ENCODE data around the gene PGAM4.

Gene PGAM4

DNA sequence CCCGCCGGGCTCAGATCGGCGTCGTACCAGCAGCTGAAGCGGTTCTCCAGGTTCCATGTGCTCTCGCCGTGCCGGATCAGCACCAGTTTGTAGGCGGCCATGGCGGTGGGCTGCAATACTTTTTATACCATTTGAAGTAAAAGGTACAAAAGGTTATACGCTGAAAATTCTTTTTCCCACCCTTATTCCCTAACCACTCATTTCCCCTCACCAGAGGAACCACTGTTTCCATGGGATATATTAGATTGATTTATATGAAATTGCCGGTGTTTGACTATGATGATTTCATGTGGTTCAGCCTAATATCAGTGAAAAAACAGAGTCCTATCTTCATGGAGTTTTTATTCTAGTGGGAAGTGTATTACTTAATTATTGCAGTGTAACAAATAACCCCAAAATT lies at the start of gene PGAM4:
Gene PGAM4, minus strand, starts transcription at position 101 of the 400 bp plus-strand sequence. Its CDS starts 0 bp downstream, at position 101.
- Histone ChIP-seq H3K27me3 (ENCODE audit: low read depth) (no peaks in the 10 kb centered on the region), H3K4me1 (peaks cover 11% of the 10 kb centered on the region), H3K9me3 (no peaks in the 10 kb centered on the region), H3K36me3 (replicated peaks) (no peaks in the 10 kb centered on the region), H3K4me3 (no peak within 1 kb of the TSS)
- in situ Hi-C loops (cut with MboI; ENCODE audit: low sequenced_read_pairs): no loop called here
- DNase-seq (ENCODE audit: low spot score in 2 of 2): no peak

DNA sequence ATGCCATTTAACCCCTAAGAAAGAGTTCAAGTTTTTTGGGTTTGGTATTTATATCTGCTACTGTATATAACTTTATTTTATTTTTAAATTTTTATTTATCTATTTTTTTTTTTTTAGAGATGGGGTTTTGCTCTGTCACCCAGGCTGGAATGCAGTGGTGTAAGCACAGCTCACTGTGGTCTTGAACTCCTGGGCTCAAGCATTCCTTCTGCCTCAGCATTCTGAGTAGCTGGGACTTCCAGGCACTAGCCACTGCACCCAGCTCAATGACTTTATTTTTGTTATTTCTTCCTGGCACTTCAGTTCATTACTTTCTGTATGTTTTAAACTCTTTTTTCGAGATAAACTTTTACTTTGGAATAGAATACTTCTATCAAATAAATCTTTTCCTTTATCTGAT lies 42.4 kb upstream of the PGAM4 start:
- no peak for DNase-seq (ENCODE audit: low spot score in 2 of 2)
- H3K27me3 ChIP-seq (ENCODE audit: low read depth): no peaks in the 10 kb centered on the region
- H3K4me1 ChIP-seq: no peaks in the 10 kb centered on the region
- H3K9me3 ChIP-seq: no peaks in the 10 kb centered on the region
- in situ Hi-C loops (cut with MboI; ENCODE audit: low sequenced_read_pairs): no loop called here
- H3K36me3 ChIP-seq (replicated peaks): no peaks in the 10 kb centered on the region
- H3K4me3 ChIP-seq: no peak overlapping the region

GRCh38 chrX:77979870-77980269 lies 10.4 kb upstream of the PGAM4 start:
- no peaks in the 10 kb centered on the region for H3K36me3 ChIP-seq (replicated peaks)
- no peak overlapping the region for H3K4me3 ChIP-seq
- no peaks in the 10 kb centered on the region for H3K27me3 ChIP-seq (ENCODE audit: low read depth)
- in situ Hi-C loops (cut with MboI; ENCODE audit: low sequenced_read_pairs): no loop called here
- no peaks in the 10 kb centered on the region for H3K9me3 ChIP-seq
- no peaks in the 10 kb centered on the region for H3K4me1 ChIP-seq
- no peak for DNase-seq (ENCODE audit: low spot score in 2 of 2)

- no peaks in the 10 kb centered on the region for H3K27me3 ChIP-seq (ENCODE audit: low read depth)
- no peaks in the 10 kb centered on the region for H3K4me1 ChIP-seq
- H3K9me3 ChIP-seq: no peaks in the 10 kb centered on the region
- no peak overlapping the region for H3K4me3 ChIP-seq
- H3K36me3 ChIP-seq (replicated peaks): no peaks in the 10 kb centered on the region
- no peak for DNase-seq (ENCODE audit: low spot score in 2 of 2)
- in situ Hi-C loops (cut with MboI; ENCODE audit: low sequenced_read_pairs): no loop called here
Observed at GRCh38 chrX:77977518-77977917, 8.1 kb upstream of the PGAM4 start.

GRCh38 chrX:77977095-77977494 lies 7.7 kb upstream of the PGAM4 start:
- in situ Hi-C loops (cut with MboI; ENCODE audit: low sequenced_read_pairs): no loop called here
- H3K4me3 ChIP-seq: no peak overlapping the region

GRCh38 chrX:77975755-77976154 lies 6.3 kb upstream of the PGAM4 start:
- no peaks in the 10 kb centered on the region for H3K36me3 ChIP-seq (replicated peaks)
- no peaks in the 10 kb centered on the region for H3K4me1 ChIP-seq
- no peaks in the 10 kb centered on the region for H3K9me3 ChIP-seq
- no peak overlapping the region for H3K4me3 ChIP-seq
- in situ Hi-C loops (cut with MboI; ENCODE audit: low sequenced_read_pairs): no loop called here
- H3K27me3 ChIP-seq (ENCODE audit: low read depth): no peaks in the 10 kb centered on the region
- DNase-seq (ENCODE audit: low spot score in 2 of 2): no peak

More at GRCh38 chrX:77977095-77977494, 7.7 kb upstream of the PGAM4 start:
- H3K27me3 ChIP-seq (ENCODE audit: low read depth): no peaks in the 10 kb centered on the region
- H3K9me3 ChIP-seq: no peaks in the 10 kb centered on the region
- no peaks in the 10 kb centered on the region for H3K4me1 ChIP-seq
- no peak for DNase-seq (ENCODE audit: low spot score in 2 of 2)
- no peaks in the 10 kb centered on the region for H3K36me3 ChIP-seq (replicated peaks)

DNA sequence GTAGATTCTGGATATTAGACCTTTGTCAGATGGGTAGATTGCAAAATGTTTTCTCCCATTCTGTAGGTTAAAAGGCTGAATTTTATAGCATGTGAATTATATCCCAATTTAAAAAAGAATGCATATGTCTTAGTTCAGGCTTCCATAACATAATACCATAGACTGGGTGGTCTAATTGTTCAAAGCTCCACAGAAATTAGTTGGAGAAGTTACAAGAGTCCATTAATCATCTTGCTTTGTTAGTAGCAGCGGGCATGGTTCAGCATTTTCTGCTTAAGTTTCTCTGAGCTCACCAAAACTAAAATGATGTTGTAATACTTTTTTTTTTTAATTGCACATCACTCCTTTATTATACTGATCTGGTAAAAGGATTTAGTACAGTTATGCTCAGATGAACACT lies 1.8 kb downstream of the PGAM4 start:
- DNase-seq (ENCODE audit: low spot score in 2 of 2): peak in 1 of 2 experiments; percentile 23
- Histone ChIP-seq H3K4me1 (peaks cover 11% of the 10 kb centered on the region), H3K9me3 (no peaks in the 10 kb centered on the region), H3K27me3 (ENCODE audit: low read depth) (no peaks in the 10 kb centered on the region), H3K36me3 (replicated peaks) (no peaks in the 10 kb centered on the region), H3K4me3 (no peak overlapping the region)
- in situ Hi-C loops (cut with MboI; ENCODE audit: low sequenced_read_pairs): no loop called here

DNA sequence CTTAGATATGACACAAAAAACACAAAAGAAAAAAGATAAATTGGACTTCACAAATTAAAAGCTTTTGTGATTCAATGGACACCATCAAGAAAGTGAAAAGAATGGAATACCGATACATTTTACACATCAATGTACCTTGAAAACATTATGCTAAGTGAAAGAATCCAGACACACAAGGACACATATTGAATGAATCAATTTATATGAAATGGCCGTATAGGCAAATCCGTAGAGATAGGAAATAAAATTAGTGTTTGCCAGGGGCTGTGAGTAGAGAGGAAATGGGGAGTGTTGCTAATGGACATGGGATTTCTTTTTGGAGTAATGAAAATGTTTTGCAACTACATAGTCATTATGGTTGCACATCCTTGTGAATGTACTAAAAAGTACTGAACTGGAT lies 3.1 kb downstream of the PGAM4 start:
- Histone ChIP-seq H3K36me3 (replicated peaks) (no peaks in the 10 kb centered on the region), H3K9me3 (no peaks in the 10 kb centered on the region), H3K4me1 (peaks cover 11% of the 10 kb centered on the region), H3K27me3 (ENCODE audit: low read depth) (no peaks in the 10 kb centered on the region), H3K4me3 (no peak overlapping the region)
- in situ Hi-C loops (cut with MboI; ENCODE audit: low sequenced_read_pairs): no loop called here
- peak in 1 of 2 experiments; percentile 67 for DNase-seq (ENCODE audit: low spot score in 2 of 2)

DNA sequence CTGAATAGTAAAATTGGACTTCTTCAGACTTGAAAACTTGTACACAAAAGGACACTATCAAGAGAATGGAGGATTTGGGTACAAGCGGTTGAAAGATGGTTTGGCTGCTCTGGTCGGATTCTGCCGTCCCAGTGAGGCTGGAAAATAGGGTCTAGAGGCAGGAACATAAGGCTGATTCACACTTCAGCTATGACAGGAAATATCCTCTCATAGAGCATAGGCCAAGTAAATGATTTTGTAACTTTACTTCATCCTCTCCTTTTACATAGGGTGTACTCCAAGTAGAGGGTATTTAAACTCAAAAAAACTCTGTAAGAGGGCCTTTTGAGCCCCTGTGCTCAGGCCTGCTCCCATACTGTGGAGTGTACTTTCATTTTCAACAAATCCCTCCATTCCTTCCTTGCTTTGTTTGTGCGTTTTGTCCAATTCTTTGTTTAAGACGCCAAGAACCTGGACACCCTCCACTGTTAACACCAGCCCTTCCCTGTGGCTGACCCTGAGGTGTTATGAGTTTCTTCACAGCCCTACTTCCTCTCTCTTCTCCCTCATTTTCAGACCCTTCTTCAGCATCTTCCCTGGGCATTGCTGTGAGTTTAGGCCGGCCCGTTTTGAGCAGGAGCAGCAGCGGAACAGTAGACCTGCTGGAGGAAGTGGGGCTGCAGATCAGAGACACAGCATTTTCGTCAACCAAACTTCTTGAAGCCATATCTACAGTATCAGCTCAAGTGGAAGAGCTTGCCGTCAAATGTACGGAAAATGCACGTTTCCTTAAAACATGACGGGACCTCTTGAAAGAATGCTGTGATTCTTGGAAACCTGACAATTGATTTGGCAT lies 7.2 kb downstream of the PGAM4 start:
- no peaks in the 10 kb centered on the region for H3K27me3 ChIP-seq (ENCODE audit: low read depth)
- in situ Hi-C loops (cut with MboI; ENCODE audit: low sequenced_read_pairs): no loop called here
- no peaks in the 10 kb centered on the region for H3K9me3 ChIP-seq
- H3K4me1 ChIP-seq: peaks cover 7% of the 10 kb centered on the region
- no peak overlapping the region for H3K4me3 ChIP-seq
- no peaks in the 10 kb centered on the region for H3K36me3 ChIP-seq (replicated peaks)
- DNase-seq (ENCODE audit: low spot score in 2 of 2): no peak

- in situ Hi-C loops (cut with MboI; ENCODE audit: low sequenced_read_pairs): no loop called here
- H3K4me3 ChIP-seq: no peak overlapping the region
Observed at GRCh38 chrX:77961063-77961462, 8.4 kb downstream of the PGAM4 start.

DNA sequence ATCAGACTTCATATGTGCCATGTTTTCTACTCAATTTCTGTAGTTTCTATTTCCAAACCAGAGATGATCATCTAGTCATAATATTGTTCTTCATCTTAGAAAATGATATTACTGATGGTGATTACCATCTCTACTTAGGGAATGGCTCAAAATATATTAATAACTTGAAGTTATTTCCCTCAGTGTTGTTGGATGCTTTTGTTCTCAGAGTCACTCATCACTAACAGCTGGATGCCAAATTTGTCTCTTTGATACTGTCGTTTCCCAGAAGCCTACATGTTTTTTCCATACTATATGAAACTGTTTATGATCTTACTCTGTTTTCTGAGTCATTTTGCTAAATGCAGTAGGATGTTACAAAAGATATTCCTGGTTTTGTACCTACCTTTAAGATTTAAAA lies 8.9 kb downstream of the PGAM4 start:
- in situ Hi-C loops (cut with MboI; ENCODE audit: low sequenced_read_pairs): no loop called here
- Histone ChIP-seq H3K9me3 (no peaks in the 10 kb centered on the region), H3K4me1 (no peaks in the 10 kb centered on the region; the same call in 1 of the 2 replicates), H3K36me3 (replicated peaks) (no peaks in the 10 kb centered on the region), H3K4me3 (no peak overlapping the region), H3K27me3 (ENCODE audit: low read depth) (no peaks in the 10 kb centered on the region)
- no peak for DNase-seq (ENCODE audit: low spot score in 2 of 2)

More at GRCh38 chrX:77961063-77961462, 8.4 kb downstream of the PGAM4 start:
- Histone ChIP-seq H3K4me1 (peaks cover 4% of the 10 kb centered on the region), H3K36me3 (replicated peaks) (no peaks in the 10 kb centered on the region), H3K9me3 (no peaks in the 10 kb centered on the region), H3K27me3 (ENCODE audit: low read depth) (no peaks in the 10 kb centered on the region)
- DNase-seq (ENCODE audit: low spot score in 2 of 2): no peak

DNA sequence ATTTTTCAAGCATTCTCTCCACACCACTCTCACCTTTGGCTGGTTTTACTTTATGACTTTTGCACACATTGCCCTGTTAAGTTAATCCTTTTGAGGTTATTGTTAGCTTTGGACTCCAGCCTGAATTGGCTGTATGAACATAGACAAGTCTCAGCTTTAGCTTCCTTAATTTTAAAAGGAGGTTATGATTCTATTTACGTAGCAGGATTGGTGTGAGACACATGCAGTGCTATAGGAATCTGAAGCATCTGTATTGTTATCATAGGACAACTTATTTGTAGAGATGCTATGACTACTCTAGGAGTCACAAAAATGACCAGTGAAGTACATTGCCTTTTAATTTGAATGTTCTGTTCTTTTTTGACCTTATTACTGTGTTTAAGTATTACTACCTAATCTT lies 15.7 kb downstream of the PGAM4 start:
- in situ Hi-C loops (cut with MboI; ENCODE audit: low sequenced_read_pairs): no loop called here
- Histone ChIP-seq H3K4me3 (no peak overlapping the region), H3K27me3 (ENCODE audit: low read depth) (no peaks in the 10 kb centered on the region)

GRCh38 chrX:77953302-77953701 lies 16.1 kb downstream of the PGAM4 start:
- Histone ChIP-seq H3K36me3 (replicated peaks) (no peaks in the 10 kb centered on the region), H3K4me3 (no peak overlapping the region), H3K9me3 (no peaks in the 10 kb centered on the region), H3K27me3 (ENCODE audit: low read depth) (no peaks in the 10 kb centered on the region), H3K4me1 (no peaks in the 10 kb centered on the region; the same call in 1 of the 2 replicates)
- in situ Hi-C loops (cut with MboI; ENCODE audit: low sequenced_read_pairs): no loop called here
- no peak for DNase-seq (ENCODE audit: low spot score in 2 of 2)

More for the DNA sequence above, 15.7 kb downstream of the PGAM4 start:
- no peak for DNase-seq (ENCODE audit: low spot score in 2 of 2)
- H3K4me1 ChIP-seq: no peaks in the 10 kb centered on the region; the same call in 1 of the 2 replicates
- H3K36me3 ChIP-seq (replicated peaks): no peaks in the 10 kb centered on the region
- no peaks in the 10 kb centered on the region for H3K9me3 ChIP-seq

DNA sequence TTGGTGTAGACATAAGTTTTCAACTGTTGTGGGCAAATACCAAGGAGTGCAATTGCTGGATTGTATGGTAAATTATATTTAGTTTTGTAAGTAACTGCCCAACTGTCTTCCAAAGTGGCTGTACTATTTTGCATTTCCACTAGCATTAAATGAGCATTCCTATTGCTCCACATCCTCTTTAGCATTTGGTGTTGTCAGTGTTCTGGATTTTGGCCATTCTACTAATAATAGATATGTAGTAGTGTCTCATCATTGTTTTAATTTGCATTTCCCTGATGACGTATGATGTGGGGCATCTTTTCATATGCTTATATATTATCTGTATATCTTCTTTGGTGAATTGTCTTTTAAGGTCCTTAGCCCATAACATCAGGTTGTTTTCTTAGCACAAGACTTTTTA lies 17.3 kb downstream of the PGAM4 start:
- Histone ChIP-seq H3K27me3 (ENCODE audit: low read depth) (no peaks in the 10 kb centered on the region), H3K9me3 (no peaks in the 10 kb centered on the region), H3K4me3 (no peak overlapping the region), H3K4me1 (no peaks in the 10 kb centered on the region; the same call in 1 of the 2 replicates), H3K36me3 (replicated peaks) (no peaks in the 10 kb centered on the region)
- in situ Hi-C loops (cut with MboI; ENCODE audit: low sequenced_read_pairs): no loop called here
- DNase-seq (ENCODE audit: low spot score in 2 of 2): no peak

Measured in HAP-1 (cell line).